Medulla oblongata (tissue), 1 donor: ENCODE measurements around the gene MAN2A2.

Experiments
- DNase-seq: peaks from one replicate; pipeline ENCODE4 v3.0.0-alpha.2; 2015; ENCODE audit errors: extremely low spot score

MAN2A2 gene

DNA sequence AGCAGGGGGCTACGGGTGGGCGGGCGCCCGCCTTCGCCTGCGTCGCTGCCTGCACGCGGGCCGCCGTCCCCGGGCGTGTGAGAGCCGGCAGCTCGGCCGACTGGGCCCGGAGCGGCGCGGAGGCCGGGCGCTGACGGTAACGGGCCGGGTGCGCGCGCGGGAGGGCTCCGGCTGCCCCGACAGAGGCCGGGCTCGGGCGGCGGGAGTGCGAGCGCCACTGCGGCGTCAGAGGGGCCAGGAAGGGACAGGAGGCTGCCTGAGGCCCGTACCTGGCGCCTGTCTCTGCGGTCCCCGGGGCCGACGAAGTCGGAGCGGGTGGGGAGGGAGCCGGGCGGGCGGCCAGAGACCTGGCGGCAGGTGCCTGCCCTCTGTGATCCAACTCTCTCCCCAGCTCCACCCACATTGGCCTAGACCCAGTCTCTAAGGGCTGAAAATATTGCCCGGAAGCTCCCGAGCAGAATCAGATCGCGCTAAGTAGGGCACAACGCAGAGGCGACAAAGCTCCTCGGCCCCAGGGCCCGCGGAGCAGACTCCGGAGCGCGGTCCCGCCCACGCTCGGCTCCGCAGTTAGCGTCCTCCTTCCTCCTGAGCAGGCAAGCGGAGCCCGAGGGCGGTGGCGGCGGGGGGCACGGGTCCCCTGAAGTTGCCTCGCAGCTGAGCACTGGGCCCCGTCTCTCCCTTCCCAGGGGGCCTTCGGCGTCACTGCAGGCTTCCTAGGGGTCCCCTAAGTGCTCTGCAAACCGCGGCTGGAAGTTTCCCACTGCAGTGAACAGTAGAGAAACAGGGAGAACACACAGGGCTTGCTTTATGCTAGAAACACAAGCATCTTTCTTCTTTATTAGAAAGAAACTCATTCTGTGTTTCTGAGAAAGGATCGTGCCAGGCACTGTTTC lies at the start of gene MAN2A2:
Gene MAN2A2 (plus strand): TSS at position 463 of the 893 bp plus-strand sequence. CDS start 906 bp downstream, outside the sequence.
- peak; percentile 89 for DNase-seq

DNA sequence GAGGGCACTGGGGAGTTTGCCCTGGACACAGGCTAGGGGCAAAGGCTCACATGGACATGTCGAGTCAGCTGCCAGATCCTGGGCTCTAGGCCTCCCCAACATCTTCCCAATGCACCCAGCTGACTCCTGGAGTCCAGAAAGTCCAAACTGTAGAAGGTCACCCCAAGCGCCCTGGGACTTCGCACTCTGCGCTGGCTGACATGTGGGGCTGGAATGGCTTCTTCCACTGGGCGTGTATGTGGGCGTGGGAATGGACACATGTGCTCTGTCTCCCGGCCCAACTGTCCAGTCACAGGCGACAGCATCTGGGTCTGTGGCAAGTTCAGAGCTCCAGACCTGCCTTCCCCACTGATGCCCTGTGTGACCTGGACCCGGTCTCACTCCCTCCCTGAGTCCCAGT lies 48.0 kb upstream of the MAN2A2 start:
- no peak for DNase-seq

DNA sequence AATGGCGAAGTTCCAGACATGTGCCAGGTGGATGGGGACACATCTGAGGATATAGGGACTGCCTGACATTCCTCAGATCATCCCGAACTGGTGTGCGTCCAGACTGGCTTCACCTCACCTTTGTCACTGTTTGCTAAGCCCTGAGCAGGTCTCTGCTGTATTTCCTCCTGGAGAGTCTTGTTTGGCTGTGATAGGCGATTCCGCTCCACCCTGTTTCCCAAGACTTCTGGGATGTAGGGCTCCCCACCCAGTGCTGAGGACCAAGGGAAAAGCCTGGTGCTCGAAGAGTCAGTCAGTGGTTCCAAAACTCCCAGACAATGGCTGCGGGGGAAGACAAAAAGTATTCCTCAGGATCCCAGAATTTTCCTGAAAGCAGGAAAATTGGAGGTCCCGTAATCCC lies 45.8 kb upstream of the MAN2A2 start:
- no peak for DNase-seq

DNA sequence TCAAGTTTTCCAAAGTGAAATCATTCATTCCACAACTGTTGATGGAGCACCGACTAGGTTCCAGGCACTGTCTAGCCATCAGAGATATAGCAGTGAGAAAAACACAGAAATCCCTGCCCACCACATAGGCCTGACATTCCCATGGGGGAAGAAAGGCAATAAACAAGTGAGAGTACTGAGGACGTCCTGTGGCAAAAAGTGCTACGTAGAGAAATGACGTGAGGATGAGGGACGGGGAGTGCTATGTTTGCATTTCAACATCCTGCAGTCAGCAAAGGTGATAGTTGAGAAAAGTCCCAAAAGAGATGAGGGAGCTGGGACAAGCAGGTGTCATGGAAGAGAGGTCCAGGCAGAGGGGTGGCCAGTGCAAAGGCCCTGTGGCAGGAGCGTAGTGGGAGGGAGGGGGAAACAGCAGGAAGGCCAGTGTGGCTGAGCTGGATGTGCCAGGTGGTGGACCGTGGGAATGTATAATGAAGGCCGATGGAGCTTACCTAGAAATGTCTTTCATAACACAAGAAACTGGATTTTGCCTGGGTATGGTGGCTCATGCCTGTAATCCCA lies 45.1 kb upstream of the MAN2A2 start:
- DNase-seq: no peak

DNA sequence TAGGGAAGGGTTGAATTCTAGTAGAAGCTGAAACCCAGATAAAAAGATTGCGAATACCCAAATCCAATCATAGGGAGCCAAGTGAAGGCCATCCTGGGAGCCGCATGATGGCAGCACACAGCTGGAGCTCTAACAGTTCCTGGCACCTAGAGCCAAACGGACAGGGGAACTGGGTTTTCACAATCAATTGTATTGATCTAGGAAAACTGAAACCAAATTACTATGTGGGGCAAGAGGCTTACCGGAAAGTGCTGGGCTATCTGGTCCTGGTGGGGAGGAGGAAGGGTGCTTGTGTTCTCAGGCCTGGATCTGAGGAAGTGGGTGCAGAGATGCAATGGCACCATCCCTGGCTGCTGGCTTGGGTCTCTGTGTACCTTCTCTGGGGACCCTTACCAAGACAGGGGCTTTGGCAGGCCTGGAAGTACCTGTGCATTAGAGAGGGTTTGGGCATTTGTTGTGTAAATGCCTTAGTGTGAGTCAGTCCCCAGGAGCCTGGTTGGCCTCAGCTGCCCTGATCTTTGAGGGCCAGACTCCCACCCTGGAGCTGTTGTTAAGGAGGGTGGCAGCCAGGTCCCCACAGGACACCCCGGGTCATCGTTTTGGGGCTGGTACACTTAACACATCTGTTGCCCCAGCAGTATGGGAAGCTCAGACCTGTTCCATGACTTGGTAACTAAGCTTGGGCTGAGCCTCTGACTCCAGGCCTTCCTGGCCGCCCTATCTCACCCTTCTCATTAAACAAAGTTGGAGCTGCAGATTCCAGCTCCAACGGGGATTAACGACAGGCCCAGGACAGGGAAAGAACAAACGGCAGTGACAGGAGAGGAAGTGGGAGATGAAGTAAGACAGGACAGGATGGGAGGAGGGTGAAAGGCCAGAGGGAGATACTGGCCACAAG lies 43.6 kb upstream of the MAN2A2 start:
- DNase-seq: no peak

DNA sequence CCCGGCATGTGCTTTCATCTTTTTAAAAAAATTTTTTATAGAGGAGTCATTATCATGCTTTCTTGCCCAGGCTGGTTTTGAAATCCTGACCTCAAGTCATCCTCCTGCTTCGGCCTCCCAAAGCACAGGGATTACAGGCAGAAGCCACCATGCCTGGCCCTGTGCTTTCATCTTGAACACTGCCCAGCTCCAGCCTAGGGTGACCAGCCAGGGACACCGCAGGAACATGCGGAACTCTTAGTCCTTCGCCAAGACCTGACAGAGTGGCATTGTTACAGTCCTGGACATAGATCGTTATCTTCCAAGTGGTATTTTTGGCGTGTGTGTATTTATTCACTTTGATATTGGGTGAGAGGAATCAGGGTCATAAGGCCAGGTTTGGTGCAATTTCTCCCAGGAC lies 42.7 kb upstream of the MAN2A2 start:
- DNase-seq: no peak

DNA sequence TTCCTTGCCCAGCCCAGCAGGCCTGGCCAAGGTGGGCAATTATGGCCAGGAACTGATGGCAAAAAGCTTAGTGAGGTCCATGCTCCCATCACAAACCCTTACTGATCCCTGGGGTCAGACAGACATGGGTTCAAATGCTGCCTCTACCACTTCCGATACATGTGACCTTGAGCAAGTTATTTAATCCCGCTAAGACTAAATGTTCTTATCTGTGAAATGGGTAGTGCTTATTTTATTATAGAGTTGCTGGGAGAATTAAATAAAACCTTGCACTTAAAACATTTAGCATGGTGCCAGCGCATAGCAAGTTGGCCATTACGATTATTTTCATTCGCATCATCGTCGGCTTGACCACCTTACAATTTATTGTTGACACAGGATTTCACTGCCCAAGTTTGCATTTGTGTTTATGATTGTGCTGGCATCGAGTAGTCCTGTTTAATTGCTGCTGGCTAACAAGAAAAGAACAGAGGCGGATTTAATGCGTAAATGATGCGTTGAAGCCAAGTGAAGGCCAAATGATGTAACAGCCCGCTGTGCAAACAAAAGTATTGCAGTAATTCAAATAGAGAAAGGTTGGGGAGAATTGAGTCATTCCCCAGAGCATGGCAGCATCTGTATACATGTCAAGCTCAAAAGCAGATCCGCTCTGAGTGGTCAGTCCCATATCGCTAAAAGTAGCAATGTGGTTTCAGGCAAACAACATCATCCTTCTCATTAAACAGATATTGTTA lies 42.0 kb upstream of the MAN2A2 start:
- no peak for DNase-seq

DNA sequence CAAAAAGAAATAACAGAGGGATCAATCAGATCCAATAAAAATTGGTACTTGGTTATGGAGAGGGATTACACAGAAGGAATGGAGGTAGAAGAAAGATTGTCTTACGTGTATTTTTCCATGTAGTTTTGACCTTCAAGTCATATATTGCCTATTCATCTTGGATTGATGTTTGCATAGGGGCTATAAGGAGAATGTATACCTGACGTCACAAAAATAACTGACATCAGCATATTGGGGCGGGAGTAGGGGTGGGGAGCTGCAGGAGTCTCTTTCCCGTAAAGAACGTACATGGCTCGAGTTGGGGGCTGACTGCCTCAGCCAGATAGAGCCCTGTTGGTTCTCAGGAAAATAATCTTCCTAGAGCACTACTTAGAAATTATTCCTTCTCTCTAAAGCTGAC lies 40.6 kb upstream of the MAN2A2 start:
- no peak for DNase-seq

DNA sequence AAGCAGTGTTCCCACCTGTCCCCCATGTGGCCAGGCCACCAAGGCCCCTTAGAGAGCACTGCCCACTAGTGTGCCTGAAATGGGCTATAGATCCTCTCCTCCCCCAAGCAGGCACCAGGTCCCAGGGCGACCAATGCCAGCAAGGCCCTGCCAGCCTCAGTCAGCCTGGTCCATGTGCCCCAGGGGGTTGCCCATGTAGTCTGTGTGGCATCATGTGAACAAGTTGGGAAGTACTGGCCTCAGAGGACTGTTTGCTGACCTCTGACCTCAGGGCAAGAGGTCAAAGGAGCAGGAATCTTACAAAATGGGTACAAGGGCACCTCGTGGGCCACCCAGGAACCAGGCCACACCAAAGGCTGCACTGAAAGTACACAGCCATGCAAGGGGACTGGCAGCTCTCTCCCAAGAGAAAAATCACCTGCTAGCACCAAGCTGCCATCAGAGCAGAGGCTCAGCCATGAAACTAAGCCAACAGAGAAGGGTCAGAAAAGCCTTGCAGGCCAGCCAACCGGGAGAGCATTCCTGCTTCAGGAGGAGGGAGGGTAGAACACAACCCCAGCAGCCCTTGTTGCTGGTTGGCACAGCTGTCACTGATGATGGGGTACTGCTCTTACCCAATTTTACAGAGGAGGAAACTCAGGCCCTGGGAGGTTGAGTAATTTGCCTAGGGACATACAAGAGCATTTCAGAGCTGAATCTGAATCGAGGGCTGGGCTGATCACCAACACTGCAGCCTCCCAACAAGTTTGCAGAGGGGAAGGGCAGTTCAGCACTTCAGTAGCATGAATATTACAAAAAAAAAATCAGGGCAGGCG lies 39.9 kb upstream of the MAN2A2 start:
- DNase-seq: peak; percentile 38

DNA sequence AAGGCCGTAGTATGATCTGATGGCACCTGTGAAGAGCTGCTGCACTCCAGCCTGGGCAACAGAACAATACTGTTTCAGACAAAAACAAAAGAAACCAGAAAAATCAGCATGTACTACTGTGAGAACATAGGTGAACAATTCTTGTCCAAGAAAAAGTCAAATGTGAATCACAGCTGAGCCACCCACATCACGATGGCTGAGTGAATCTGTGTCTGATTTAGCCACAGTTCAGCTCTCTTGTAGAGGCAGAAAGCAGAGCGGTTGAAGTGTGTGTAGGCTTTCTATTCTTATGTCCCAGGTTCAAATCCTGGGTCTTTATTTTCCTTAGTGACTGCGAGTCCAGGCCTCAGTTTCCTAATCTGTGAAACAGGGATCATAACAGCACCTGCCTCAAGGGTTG lies 39.1 kb upstream of the MAN2A2 start:
- DNase-seq: no peak

DNA sequence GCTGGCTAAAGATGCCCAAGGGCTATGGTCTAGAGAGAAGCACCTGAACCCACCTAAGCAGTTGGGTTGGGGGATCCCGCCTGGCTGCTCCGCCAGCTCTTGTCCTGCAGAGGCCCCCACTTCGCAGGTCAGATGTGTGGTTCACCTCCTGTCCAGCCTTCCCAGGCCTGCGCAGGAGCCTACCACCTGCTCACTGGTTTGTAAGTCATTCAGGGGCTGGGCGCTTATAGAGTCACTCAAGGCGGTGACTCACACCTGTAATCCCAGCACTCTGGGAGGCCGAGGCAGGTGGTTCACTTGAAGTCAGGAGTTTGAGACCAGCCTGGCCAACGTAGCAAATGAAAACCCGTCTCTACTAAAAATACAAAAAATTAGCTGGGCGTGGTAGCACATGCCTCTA lies 38.6 kb upstream of the MAN2A2 start:
- no peak for DNase-seq

DNA sequence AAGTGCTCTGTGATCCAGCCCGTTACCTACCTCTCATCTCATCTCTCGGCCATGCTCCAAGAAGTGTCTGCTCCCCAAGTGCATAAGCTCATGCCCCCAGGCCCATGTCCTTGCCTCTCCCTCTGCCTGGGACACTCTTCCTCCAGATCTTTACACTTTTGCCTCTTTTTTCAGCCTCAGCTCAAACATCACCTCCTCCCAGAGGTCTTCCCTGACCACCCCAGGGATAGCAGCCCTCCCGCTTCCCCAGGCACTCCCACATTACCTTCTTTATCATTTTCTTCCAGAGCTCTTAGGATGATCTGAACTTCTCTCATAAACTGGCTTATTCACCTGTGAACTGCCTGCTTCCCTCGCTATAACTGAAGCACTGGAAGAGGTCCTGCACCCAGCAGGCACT lies 37.4 kb upstream of the MAN2A2 start:
- no peak for DNase-seq

DNA sequence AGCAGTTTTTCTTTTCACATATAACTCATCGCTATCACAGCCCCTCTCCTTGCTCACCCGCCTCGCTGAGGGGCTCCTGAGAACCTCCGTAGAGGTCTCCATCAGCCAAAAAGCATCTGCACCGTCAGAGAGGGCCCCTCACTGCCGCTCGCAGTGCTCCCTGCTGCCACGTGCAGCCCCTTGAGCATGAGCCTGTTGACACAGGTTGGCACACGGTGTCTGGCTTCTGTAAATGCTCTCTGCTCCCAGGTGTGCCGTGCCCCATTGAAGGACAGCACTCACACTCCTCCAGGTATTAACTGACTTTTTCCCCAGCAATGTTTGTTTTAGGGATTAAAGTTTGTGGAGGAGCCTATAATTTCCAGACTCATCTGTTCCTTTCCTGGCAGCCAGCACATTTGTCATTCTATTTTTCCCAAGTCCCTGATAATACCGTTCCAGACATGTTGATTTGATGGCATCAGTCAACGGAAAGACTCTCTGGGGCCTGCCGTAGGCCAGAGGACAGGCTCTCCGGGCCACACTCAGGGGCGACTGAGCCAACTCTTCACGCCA lies 36.9 kb upstream of the MAN2A2 start:
- no peak for DNase-seq

DNA sequence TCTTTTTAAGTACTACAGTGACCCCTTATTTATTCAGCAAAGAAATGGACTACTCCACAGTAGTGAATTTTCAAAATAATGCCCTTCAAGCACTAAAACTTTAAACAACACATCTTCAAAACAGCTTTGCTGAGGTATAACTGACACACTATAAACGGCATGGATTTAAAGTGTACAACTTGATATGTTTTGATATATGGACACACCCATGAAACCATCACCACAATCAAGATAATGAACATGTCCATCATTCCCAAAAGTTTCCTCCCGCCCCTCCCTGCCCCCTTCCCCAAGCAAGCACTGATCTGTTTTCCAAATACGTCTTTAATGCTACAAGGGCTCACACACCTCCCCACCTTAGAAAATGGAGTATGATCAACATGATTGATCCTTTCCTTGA lies 36.3 kb upstream of the MAN2A2 start:
- no peak for DNase-seq

DNA sequence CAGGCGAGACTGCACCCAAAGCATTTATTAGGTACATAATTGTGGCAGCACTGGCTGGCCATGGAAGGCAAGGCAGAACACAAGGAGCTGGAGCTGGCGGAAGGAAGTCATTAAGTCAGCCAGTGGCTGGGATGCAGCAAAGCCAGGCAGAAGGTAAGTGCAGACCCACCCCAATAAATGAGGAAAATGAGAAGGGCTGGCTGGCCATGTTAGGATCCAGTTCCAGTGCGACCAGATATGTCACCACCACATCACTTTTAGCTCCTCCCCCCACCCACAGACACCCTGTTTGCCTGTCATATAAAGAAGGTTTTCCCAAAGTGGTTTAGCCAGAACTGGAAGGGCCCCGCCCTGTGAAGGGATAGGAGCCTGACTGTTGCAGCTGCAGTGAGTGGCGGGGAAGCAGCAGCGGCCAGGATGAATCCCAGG lies 34.8 kb upstream of the MAN2A2 start, which contains the start of gene FURIN:
Gene FURIN (plus strand): TSS at position 328 of the 429 bp plus-strand sequence. CDS start 7,153 bp downstream, outside the sequence.
- DNase-seq: no peak

DNA sequence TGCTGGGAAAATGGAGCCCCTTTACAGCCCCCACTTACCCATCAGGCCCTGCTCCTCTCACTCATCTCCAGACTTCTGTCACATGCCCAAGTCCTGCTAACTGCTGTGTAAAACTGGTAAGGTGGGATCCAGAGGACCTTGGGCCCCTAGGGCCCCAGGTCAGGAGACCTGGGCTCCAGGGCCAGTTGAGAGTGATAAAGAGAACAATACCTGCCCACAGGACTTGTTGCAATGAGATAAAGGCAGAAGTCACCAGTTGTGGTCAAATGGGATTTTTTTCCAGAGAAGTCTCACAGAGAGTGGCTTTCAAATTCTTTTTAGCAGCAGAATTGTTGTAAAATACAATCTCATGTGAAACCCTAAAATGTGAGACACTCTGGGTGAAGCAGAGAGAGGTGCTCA lies 34.0 kb upstream of the MAN2A2 start:
- DNase-seq: no peak

DNA sequence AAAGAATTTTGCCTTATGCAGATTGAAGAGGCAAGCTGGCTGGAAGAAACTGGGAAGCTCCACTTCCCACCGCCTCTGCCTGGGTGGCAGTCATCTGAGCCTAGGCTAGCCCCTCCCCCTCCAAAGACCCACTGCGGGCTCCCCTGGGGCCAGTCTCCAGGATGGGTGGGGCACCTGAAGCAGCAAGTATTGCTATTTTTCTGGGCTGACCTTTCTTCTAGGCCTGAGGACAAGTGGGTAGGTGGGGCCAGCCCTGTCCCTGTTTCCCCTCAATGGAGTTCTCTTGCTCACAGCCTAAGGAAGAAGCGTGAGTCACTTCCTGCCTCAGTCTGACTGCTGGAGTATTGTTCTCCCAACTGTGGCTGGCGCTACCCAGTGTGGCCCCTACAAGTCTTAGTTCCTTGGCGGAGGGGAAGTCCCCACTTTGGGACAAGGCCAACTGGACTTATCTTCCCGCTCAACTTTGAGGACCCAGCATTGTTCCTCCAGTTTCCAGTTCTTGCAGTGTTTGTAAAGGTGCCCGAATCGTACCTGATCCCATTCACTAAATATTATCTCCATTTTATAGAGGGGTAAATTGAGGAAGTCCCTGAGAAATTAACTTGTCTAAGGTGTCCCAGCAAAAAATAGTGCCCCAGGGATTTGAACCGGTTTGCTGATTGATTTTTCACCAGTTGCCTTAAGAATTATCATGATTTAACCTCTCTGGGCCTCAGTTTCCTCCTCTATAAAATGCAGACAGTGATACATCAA lies 33.3 kb upstream of the MAN2A2 start:
- DNase-seq: peak; percentile 52

DNA sequence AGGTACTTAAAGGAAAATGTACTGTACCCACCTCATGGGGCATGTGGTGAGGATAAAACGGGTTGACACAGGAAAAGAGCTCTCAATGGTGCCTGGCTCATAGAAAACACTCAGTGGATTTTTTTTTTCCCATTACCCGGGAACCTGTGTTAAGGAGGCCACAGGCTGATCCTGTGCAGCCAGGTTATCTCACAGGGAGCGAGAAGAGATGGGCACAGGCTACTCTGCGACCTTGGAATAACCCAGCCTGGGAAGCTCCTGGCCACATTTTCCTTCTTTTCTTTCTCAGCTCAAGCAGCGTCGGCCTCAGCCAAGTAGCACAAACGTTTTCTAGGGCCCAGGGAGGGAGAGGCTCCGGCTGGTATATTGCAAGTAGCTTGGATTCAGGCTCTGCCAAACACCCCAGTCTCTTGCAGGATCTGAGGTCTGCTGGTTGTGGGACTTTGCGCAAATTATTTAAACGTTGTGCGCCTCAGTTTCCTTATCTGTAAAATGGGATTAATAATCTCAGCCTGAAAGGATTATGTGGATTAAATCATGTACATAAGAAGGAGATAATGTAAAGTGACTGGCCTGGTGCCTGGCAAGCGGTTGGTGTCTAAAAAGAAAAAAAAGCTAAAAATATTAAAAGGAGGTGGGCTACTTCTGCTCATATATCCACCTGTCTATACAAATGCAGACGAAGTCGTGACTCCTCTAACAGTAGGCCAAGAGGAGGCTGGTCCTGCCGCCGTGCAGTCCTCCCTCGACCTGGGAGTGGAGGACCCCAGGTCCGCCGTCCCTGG lies 32.6 kb upstream of the MAN2A2 start:
- peak; percentile 40 for DNase-seq
